Keratinocyte (primary cell): ENCODE measurements around the gene PRDM11. TPM values are rescaled to one million over a fixed set of nuclear protein-coding genes. Genes with fewer than 3 reads are reported as not detected.

Experiments
- DNase-seq: peaks from one replicate; pipeline ENCODE4 v3.0.0-alpha.2; 2011; ENCODE audit warnings: low read depth, missing footprints, low spot score
- FAIRE-seq: peaks from 2 replicates; lab custom pipeline; 2011; peaks lifted over from hg19 to GRCh38; lab: Jason Lieb, UNC
- H2AFZ ChIP-seq: 2 replicates; pipeline ENCODE4 v1.6.0; 2012; ENCODE audit warnings: low read length, control low read depth, inconsistent platforms; ENCODE audit not compliant: control insufficient read depth
- H3K27ac ChIP-seq: 2 replicates; pipeline ENCODE4 v1.5.1; 2011; ENCODE audit warnings: low read length; ENCODE audit not compliant: control insufficient read depth, insufficient read depth
- H3K27me3 ChIP-seq: 3 replicates; pipeline ENCODE4 v1.6.0; 2011; ENCODE audit warnings: low read length; ENCODE audit not compliant: control insufficient read depth, insufficient read depth; ENCODE audit errors: extremely low read depth
- H3K36me3 ChIP-seq, 2 experiments: 2 replicates in 1 of 2; 3 replicates in 1 of 2; pipeline ENCODE4 v1.5.1; 2011; ENCODE audit warnings: low read length in 2 of 2, mild to moderate bottlenecking in 1 of 2; ENCODE audit not compliant: control insufficient read depth in 2 of 2, insufficient read depth in 2 of 2; ENCODE audit errors: extremely low read depth in 1 of 2
- H3K4me1 ChIP-seq: 3 replicates; pipeline ENCODE4 v1.5.1; 2011; ENCODE audit warnings: low read length; ENCODE audit not compliant: control insufficient read depth, insufficient read depth; ENCODE audit errors: extremely low read depth
- H3K4me2 ChIP-seq: 3 replicates; pipeline ENCODE4 v1.6.0; 2011; ENCODE audit warnings: low read depth, low read length; ENCODE audit not compliant: control insufficient read depth, insufficient read depth; ENCODE audit errors: extremely low read depth
- H3K4me3 ChIP-seq, 3 experiments: fragments of 200-600 bp in 1 of 3; sonication (generic) in 1 of 3; 2 replicates in 2 of 3; 3 replicates in 1 of 3; pipeline ENCODE4 v1.5.1; 2011 to 2016; ENCODE audit warnings: low read length in 3 of 3, mild to moderate bottlenecking in 3 of 3, control low read depth in 2 of 3, inconsistent platforms in 1 of 3, low read depth in 1 of 3, mixed read lengths in 1 of 3, mixed run types in 1 of 3, moderate library complexity in 1 of 3; ENCODE audit not compliant: control insufficient read depth in 2 of 3, insufficient read depth in 2 of 3; ENCODE audit errors: extremely low read depth in 1 of 3
- H3K79me2 ChIP-seq: 2 replicates; pipeline ENCODE4 v1.6.0; 2012; ENCODE audit warnings: low read length; ENCODE audit not compliant: control insufficient read depth, insufficient read depth
- H3K9ac ChIP-seq: 3 replicates; pipeline ENCODE4 v1.6.0; 2011; ENCODE audit warnings: low read length; ENCODE audit not compliant: control insufficient read depth, insufficient read depth; ENCODE audit errors: extremely low read depth
- H3K9me1 ChIP-seq: 3 replicates; pipeline ENCODE4 v1.6.0; 2011; ENCODE audit warnings: low read length; ENCODE audit not compliant: control insufficient read depth, insufficient read depth; ENCODE audit errors: extremely low read depth
- H3K9me3 ChIP-seq: 2 replicates; pipeline ENCODE4 v1.5.1; 2012; ENCODE audit warnings: low read depth, low read length; ENCODE audit not compliant: control insufficient read depth
- H4K20me1 ChIP-seq: 3 replicates; pipeline ENCODE4 v1.6.0; 2011; ENCODE audit warnings: low read length; ENCODE audit not compliant: control insufficient read depth, insufficient read depth; ENCODE audit errors: extremely low read depth
- CTCF ChIP-seq, 3 experiments: IDR thresholded peaks in 1 of 3; conservative IDR thresholded peaks in 1 of 3; optimal IDR thresholded peaks in 1 of 3; 2 replicates in 2 of 3; 3 replicates in 1 of 3; pipeline versions ENCODE3 to v1.5.1; 2011; ENCODE audit warnings: low read length in 3 of 3, mild to moderate bottlenecking in 3 of 3, moderate library complexity in 2 of 3, control low read depth in 1 of 3, inconsistent platforms in 1 of 3; ENCODE audit not compliant: insufficient read depth in 2 of 3; ENCODE audit errors: extremely low read depth in 1 of 3
- EZH2 ChIP-seq: IDR thresholded peaks from one replicate; pipeline ENCODE4 v1.6.1; 2012; ENCODE audit warnings: inconsistent platforms, mild to moderate bottlenecking, low read length, moderate library complexity
- dilution Hi-C: fragments of 300-500 bp; cut with MboI; formaldehyde crosslinking; loops from one replicate; pipeline ENCODE4 v1.7.0; 2020; ENCODE audit warnings: low sequenced_read_pairs; ENCODE audit not compliant: extremely low pct_ligation_motif_present
- polyA plus RNA-seq, 5 experiments: library from polyadenylated mRNA; depleted of rRNA in 3 of 5; stranded (reverse) in 3 of 5; stranded (forward) in 1 of 5; unstranded in 1 of 5; fragments of >200 nt; gene quantifications; 1 replicate in 1 of 5; 2 replicates in 3 of 5; 3 replicates in 1 of 5; pipeline versions ENCODE4 v1.2.1 to v1.2.3, GENCODE V29; 2011 to 2012; ENCODE audit warnings: missing spikeins in 2 of 5, low read depth in 1 of 5, low replicate concordance in 1 of 5

PRDM11 gene
- polyA plus RNA-seq, 1 donor (not counting 4 experiments of a cell fraction or from before 2014, with no cell fraction given), result 2.1 TPM

- FAIRE-seq (no peak), DNase-seq (no peak)
- Histone ChIP-seq H3K36me3 (peaks cover 0 to 1% of the 10 kb centered on the region in 2 experiments), H3K4me3 (no peak overlapping the region), H3K4me1 (no peaks in the 10 kb centered on the region), H3K9me3 (no peaks in the 10 kb centered on the region), H2AFZ (no peak overlapping the region), H3K4me2 (no peak overlapping the region), H3K27ac (no peak overlapping the region), H3K27me3 (no peaks in the 10 kb centered on the region), H3K9me1 (no peaks in the 10 kb centered on the region), H3K9ac (no peak overlapping the region), H4K20me1 (no peaks in the 10 kb centered on the region), H3K79me2 (no peaks in the 10 kb centered on the region)
- dilution Hi-C loops, result no loop called here
- TF ChIP-seq CTCF (optimal IDR thresholded peaks at IDR 0.05 in 1 of 3, IDR thresholded peaks at IDR 0.05 in 1 of 3, conservative IDR thresholded peaks at IDR 0.05 in 1 of 3; ENCODE audit: extremely low read depth in 1 of 3, insufficient read depth in 2 of 3, low read length in 3 of 3) (no peak), EZH2 (no peak)
Measured at GRCh38 chr11:45208135-45208534, 61.7 kb downstream of the PRDM11 start.

GRCh38 chr11:45209000-45209879, 62.8 kb downstream of the PRDM11 start:
- Histone ChIP-seq H3K4me2 (no peak overlapping the region), H3K4me1 (no peaks in the 10 kb centered on the region), H3K27ac (no peak overlapping the region)

More at GRCh38 chr11:45209000-45209879, 62.8 kb downstream of the PRDM11 start:
- Histone ChIP-seq H2AFZ (no peak overlapping the region), H3K4me3 (no peak overlapping the region), H4K20me1 (no peaks in the 10 kb centered on the region), H3K9ac (no peak overlapping the region), H3K9me3 (no peaks in the 10 kb centered on the region), H3K79me2 (no peaks in the 10 kb centered on the region), H3K27me3 (no peaks in the 10 kb centered on the region), H3K36me3 (peaks cover 0 to 1% of the 10 kb centered on the region in 2 experiments), H3K9me1 (no peaks in the 10 kb centered on the region)
- TF ChIP-seq CTCF (optimal IDR thresholded peaks at IDR 0.05 in 1 of 3, IDR thresholded peaks at IDR 0.05 in 1 of 3, conservative IDR thresholded peaks at IDR 0.05 in 1 of 3; ENCODE audit: extremely low read depth in 1 of 3, insufficient read depth in 2 of 3, low read length in 3 of 3), result no peak
- TF ChIP-seq EZH2, result no peak
- dilution Hi-C loops, result no loop called here
- FAIRE-seq (no peak), DNase-seq (no peak)
